Prostate gland (tissue), 2 donors: ENCODE data around the gene DLG2.

ENCODE experiments used
- POLR2A ChIP-seq: fragments of 450-650 bp; IDR thresholded peaks from one replicate; pipeline ENCODE4 v1.6.1; 2016; ENCODE audit warnings: antibody characterized with exemption, mild to moderate bottlenecking
- TF ChIP-seq, protein P1 (sequence below), 4 experiments: fragments of 200-600 bp in 2 of 4; fragments of 450-650 bp in 2 of 4; sonication (generic) in 2 of 4; IDR thresholded peaks; 1 replicate in 3 of 4; 2 replicates in 1 of 4; pipeline ENCODE4 v1.5.1; 2016 to 2019; ENCODE audit warnings: antibody characterized with exemption in 4 of 4, mild to moderate bottlenecking in 2 of 4, moderate library complexity in 2 of 4

- TF ChIP-seq, protein P1, sequence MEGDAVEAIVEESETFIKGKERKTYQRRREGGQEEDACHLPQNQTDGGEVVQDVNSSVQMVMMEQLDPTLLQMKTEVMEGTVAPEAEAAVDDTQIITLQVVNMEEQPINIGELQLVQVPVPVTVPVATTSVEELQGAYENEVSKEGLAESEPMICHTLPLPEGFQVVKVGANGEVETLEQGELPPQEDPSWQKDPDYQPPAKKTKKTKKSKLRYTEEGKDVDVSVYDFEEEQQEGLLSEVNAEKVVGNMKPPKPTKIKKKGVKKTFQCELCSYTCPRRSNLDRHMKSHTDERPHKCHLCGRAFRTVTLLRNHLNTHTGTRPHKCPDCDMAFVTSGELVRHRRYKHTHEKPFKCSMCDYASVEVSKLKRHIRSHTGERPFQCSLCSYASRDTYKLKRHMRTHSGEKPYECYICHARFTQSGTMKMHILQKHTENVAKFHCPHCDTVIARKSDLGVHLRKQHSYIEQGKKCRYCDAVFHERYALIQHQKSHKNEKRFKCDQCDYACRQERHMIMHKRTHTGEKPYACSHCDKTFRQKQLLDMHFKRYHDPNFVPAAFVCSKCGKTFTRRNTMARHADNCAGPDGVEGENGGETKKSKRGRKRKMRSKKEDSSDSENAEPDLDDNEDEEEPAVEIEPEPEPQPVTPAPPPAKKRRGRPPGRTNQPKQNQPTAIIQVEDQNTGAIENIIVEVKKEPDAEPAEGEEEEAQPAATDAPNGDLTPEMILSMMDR (IDR thresholded peaks at IDR 0.05): no peak
- TF ChIP-seq POLR2A: no peak
These were observed 587.0 kb downstream of the DLG2 start for GRCh38 chr11:85040166-85040565.
